ENCODE results near the gene PNMA6E. TPM values are rescaled to one million over a fixed set of nuclear protein-coding genes. Genes with fewer than 3 reads are reported as not detected.
"Not testable (repeated sequence)": the region's sequence is repeated elsewhere in the genome, so short reads cannot be mapped to it uniquely, and the experiment has no call there.

Gene PNMA6E
- polyA plus RNA-seq, 5 donors = not detected

GRCh38 chrX:153408871-153409351, 7.8 kb upstream of the PNMA6E start:
- no peak for DNase-seq

GRCh38 chrX:153408221-153408721, 7.1 kb upstream of the PNMA6E start:
- DNase-seq = no peak

GRCh38 chrX:153407736-153408135, 6.6 kb upstream of the PNMA6E start:
- no peak for DNase-seq

- no peak for DNase-seq
Observed at GRCh38 chrX:153406903-153407302, 5.8 kb upstream of the PNMA6E start.

GRCh38 chrX:153406011-153406410, 4.9 kb upstream of the PNMA6E start:
- no peak for DNase-seq

GRCh38 chrX:153405426-153405825, 4.3 kb upstream of the PNMA6E start:
- DNase-seq = no peak

- DNase-seq = not testable (repeated sequence)
Observed at GRCh38 chrX:153404333-153404732, 3.2 kb upstream of the PNMA6E start.

GRCh38 chrX:153400146-153401132, 711 bp downstream of the PNMA6E start:
- DNase-seq = no peak

GRCh38 chrX:153398275-153398960, 2.7 kb downstream of the PNMA6E start:
- DNase-seq = no peak

- DNase-seq = no peak
Observed at GRCh38 chrX:153397256-153397960, 3.7 kb downstream of the PNMA6E start.

GRCh38 chrX:153396320-153397195, 4.6 kb downstream of the PNMA6E start:
- DNase-seq = no peak

- DNase-seq = no peak
Observed at GRCh38 chrX:153395613-153396319, 5.4 kb downstream of the PNMA6E start.

GRCh38 chrX:153394612-153395011, 6.5 kb downstream of the PNMA6E start:
- no peak for DNase-seq

GRCh38 chrX:153392642-153393321, 8.4 kb downstream of the PNMA6E start:
- DNase-seq = no peak

GRCh38 chrX:153389460-153389768, 11.7 kb downstream of the PNMA6E start:
- not testable (repeated sequence) for DNase-seq

GRCh38 chrX:153388722-153389459, 12.3 kb downstream of the PNMA6E start:
- no peak for DNase-seq

- no peak for DNase-seq
Observed at GRCh38 chrX:153387987-153388721, 13.0 kb downstream of the PNMA6E start.

GRCh38 chrX:153387345-153387744, 13.8 kb downstream of the PNMA6E start:
- no peak for DNase-seq

All from right lung (tissue), 5 donors.